Upper lobe of left lung (tissue), 4 donors: ENCODE measurements around the gene U2AF1L4.

ENCODE experiments used
- POLR2AphosphoS5 ChIP-seq, 2 donors: sonication (generic); formaldehyde crosslinking; IDR thresholded peaks; one replicate each; pipeline ENCODE4 v1.5.1; 2017; ENCODE audit warnings: antibody characterized with exemption in 2 of 2
- TF ChIP-seq, protein P1 (sequence below), 6 experiments: fragments of 450-650 bp in 4 of 6; fragments of 200-600 bp in 2 of 6; sonication (generic) in 2 of 6; IDR thresholded peaks; one replicate each; pipeline ENCODE4 v1.5.1; 2016 to 2019; ENCODE audit warnings: antibody characterized with exemption in 6 of 6

DNA sequence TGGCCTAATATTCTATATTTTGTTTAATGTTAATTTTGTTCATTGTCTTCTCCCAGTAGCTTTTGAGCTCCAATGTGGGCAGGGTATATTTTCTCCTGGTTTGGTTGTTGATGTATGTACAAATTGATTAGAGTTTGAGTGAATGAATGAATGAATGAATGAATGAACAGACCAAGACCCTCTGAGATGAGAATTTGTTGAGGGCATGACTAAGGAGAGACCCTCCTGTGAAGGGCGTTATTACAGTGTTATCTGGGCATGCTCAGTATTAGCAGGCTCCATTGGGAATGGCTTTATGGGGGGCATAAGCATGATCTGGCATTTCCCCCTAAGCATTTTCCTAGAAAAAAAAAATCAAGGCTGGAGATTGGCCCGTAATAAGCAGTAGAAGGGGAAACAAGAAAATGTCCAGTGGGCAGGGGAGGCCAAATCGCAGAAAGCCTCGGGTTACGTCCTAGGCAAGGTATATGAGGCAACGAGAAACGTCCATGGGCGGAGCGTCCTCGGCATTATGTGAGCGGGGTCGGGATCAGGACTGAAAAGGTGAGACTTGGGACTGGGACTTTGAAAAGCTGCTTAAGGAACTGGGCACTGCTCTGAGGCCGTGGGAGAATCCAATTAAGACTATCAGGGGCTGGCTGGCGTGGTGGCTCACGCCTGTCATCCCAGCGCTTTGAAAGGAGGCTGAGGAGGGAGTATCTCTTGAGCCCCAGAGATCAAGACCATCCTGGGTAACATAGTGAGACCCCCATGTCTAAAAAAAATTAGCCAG lies 29.2 kb upstream of the U2AF1L4 start:
- TF ChIP-seq, protein P1, sequence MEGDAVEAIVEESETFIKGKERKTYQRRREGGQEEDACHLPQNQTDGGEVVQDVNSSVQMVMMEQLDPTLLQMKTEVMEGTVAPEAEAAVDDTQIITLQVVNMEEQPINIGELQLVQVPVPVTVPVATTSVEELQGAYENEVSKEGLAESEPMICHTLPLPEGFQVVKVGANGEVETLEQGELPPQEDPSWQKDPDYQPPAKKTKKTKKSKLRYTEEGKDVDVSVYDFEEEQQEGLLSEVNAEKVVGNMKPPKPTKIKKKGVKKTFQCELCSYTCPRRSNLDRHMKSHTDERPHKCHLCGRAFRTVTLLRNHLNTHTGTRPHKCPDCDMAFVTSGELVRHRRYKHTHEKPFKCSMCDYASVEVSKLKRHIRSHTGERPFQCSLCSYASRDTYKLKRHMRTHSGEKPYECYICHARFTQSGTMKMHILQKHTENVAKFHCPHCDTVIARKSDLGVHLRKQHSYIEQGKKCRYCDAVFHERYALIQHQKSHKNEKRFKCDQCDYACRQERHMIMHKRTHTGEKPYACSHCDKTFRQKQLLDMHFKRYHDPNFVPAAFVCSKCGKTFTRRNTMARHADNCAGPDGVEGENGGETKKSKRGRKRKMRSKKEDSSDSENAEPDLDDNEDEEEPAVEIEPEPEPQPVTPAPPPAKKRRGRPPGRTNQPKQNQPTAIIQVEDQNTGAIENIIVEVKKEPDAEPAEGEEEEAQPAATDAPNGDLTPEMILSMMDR (IDR thresholded peaks at IDR 0.05), result no peak
- TF ChIP-seq POLR2AphosphoS5 (IDR thresholded peaks at IDR 0.05), result no peak
